ENCODE data around the gene YIPF2.
"Not testable (repeated sequence)": the region's sequence is repeated elsewhere in the genome, so short reads cannot be mapped to it uniquely, and the experiment has no call there.

Gene YIPF2

DNA sequence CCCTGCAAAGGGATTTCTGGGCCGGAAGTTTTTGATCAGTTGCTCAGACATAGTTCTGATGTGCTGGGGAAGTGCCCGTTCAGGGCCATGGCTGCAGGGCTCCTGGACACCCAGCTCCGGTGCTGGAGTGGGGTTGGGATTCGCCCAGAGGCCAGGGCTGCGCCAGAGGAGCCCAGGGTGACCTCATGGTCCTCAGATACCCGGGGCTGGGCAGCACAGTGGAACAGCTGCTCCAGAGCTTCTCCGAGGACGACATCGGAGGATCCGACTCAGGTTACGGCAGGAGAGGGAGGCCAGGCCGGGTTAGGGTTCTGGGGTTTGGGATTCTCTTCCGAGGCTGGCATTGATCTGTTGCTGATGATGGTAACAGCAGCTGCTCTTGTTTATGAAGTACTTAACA is 36.2 kb downstream of the YIPF2 start:
- no peak overlapping the region for H3K4me3 Mint-ChIP-seq
- no peak for DNase-seq (ENCODE audit: low spot score in 2 of 2)
- H3K4me1 Mint-ChIP-seq = peaks cover 14% of the 10 kb centered on the region
- H3K27me3 Mint-ChIP-seq = no peaks in the 10 kb centered on the region
- H3K27ac Mint-ChIP-seq (ENCODE audit: low read depth) = no peak overlapping the region
- no peaks in the 10 kb centered on the region for H3K9me3 Mint-ChIP-seq
- peaks cover 1% of the 10 kb centered on the region for H3K36me3 Mint-ChIP-seq (ENCODE audit: insufficient read depth)
- no peak for ATAC-seq (replicated peaks; ENCODE audit: extremely low read depth, poor library complexity, severe bottlenecking)

DNA sequence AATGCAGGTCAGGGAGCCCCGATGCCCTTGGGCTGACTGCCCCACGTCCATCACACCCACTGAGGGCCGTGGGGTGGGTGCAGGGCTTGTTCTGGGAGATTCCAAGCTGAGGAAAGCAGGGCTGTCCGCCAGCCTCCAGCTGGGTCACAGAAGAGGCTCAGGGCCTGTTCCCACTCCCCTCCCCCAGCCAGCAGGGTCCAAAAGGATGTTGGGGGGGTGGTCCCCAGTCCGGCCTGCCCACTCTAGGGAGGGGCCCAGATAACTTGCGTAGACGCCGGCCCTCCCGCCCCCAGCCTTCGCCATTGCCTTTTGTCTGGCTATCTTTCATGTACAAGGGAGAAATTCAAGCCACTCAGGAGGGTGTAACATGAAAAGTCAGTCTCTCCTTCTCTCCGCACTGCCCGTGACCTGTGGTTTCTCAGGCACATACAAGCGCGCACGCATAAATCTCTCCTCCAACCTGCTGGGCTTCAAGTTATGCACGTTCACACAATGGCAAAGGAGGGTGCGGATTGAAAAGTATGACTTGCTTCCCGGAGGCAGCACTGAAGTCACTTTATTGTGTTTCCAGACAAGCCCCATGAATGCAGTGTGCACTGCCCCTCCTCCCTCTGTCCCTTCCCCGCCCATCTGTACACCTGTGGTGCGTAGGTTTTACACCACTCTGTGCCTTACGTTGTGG is 36.9 kb downstream of the YIPF2 start:
- Mint-ChIP-seq H3K27ac (ENCODE audit: low read depth) (no peak overlapping the region), H3K4me1 (peaks cover 8% of the 10 kb centered on the region), H3K4me3 (no peak overlapping the region), H3K27me3 (no peaks in the 10 kb centered on the region), H3K36me3 (ENCODE audit: insufficient read depth) (peaks cover 3% of the 10 kb centered on the region), H3K9me3 (no peaks in the 10 kb centered on the region)
- DNase-seq (ENCODE audit: low spot score in 2 of 2) (no peak), ATAC-seq (replicated peaks; ENCODE audit: extremely low read depth, poor library complexity, severe bottlenecking) (no peak)

DNA sequence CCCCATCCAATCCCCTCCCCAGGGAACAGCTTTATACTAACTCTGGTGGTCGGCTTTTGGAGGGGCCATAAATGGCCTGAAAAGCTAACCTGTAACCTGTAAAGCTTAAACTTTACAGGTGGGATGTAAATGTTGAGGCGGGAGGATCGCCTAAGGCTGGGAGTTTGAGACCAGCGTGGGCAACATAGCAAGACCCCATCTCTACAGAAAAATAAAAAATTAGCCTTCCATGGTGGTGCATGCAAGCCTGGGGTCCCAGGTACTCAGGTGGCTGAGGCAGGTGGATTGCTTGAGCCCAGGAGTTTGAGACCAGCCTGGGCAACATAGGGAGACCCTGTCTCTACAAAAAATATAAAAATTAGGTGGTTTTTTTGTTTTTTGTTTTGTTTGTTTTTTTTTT is 38.6 kb downstream of the YIPF2 start:
- Mint-ChIP-seq H3K27ac (ENCODE audit: low read depth) (no peak overlapping the region), H3K4me1 (peaks cover 5% of the 10 kb centered on the region), H3K4me3 (no peak overlapping the region), H3K27me3 (no peaks in the 10 kb centered on the region), H3K36me3 (ENCODE audit: insufficient read depth) (peaks cover 3% of the 10 kb centered on the region), H3K9me3 (no peaks in the 10 kb centered on the region)
- DNase-seq (ENCODE audit: low spot score in 2 of 2) (no peak), ATAC-seq (replicated peaks; ENCODE audit: extremely low read depth, poor library complexity, severe bottlenecking) (no peak)

DNA sequence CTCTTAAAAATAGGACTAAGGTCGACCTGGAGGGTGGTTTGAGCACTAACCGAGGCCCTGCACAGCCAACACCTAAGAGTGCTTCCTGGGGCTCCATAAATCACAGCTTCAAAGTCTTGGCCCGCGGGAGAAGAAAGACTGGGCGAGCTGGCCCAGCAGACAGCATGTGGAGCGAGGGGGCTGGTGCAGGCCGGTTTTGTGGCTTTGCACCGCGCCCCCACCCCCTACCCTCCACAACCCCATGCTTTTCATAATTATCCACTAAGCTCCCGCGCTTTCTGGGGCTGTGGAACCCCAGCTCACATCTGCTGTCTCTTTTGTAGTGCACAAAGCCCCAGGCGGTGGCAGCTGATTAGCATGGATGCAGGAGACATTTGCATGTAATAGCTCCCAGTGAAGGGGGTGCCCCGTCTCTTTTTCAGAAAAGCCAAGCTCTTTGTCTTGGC is 40.0 kb downstream of the YIPF2 start:
- Mint-ChIP-seq H3K36me3 (ENCODE audit: insufficient read depth) (peaks cover 3% of the 10 kb centered on the region), H3K27me3 (no peaks in the 10 kb centered on the region), H3K4me1 (peaks cover 5% of the 10 kb centered on the region), H3K9me3 (no peaks in the 10 kb centered on the region), H3K4me3 (no peak overlapping the region), H3K27ac (ENCODE audit: low read depth) (no peak overlapping the region)
- DNase-seq (ENCODE audit: low spot score in 2 of 2) = no peak
- ATAC-seq (replicated peaks; ENCODE audit: extremely low read depth, poor library complexity, severe bottlenecking) = no peak

DNA sequence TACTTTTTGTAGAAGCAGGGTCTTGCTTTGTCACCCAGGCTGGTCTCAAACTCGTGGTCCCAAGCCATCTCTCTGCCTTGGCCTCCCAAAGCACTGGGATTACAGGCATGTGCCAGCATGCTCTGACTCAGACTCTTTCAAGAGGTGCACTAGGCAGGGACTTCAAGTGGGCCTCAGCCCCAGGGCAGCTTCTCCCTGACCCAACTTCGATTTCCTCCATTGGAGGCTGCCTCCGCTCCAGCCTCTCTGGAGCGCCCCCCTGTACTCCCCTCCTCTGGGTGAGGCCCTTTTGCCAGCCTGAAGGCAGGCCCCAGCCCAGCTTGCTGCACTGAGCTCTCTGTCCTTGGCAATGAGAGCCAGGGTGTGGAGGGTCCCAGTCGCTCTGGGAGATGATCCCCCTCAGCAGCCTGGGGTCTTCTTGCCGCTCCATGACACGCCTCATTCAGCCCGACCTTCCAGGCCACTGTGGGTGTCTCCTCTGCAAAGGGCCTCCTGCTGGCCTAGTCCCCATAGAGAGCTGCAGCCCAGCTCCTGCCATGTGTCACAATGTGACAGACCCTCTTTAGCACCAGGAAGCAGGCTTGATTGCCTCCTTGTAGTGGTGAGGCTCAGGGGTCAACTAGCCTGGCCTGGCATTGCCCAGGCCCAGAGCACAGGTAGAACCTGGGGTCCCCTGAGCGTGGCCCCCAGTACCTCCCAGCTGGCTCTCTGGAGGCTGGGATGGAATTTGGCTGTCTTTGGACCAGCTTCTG is 40.6 kb downstream of the YIPF2 start:
- Mint-ChIP-seq H3K27me3 (no peaks in the 10 kb centered on the region), H3K9me3 (no peaks in the 10 kb centered on the region), H3K27ac (ENCODE audit: low read depth) (no peak overlapping the region), H3K4me1 (peaks cover 5% of the 10 kb centered on the region), H3K36me3 (ENCODE audit: insufficient read depth) (peaks cover 3% of the 10 kb centered on the region), H3K4me3 (no peak overlapping the region)
- ATAC-seq (replicated peaks; ENCODE audit: extremely low read depth, poor library complexity, severe bottlenecking) (no peak), DNase-seq (ENCODE audit: low spot score in 2 of 2) (no peak)

DNA sequence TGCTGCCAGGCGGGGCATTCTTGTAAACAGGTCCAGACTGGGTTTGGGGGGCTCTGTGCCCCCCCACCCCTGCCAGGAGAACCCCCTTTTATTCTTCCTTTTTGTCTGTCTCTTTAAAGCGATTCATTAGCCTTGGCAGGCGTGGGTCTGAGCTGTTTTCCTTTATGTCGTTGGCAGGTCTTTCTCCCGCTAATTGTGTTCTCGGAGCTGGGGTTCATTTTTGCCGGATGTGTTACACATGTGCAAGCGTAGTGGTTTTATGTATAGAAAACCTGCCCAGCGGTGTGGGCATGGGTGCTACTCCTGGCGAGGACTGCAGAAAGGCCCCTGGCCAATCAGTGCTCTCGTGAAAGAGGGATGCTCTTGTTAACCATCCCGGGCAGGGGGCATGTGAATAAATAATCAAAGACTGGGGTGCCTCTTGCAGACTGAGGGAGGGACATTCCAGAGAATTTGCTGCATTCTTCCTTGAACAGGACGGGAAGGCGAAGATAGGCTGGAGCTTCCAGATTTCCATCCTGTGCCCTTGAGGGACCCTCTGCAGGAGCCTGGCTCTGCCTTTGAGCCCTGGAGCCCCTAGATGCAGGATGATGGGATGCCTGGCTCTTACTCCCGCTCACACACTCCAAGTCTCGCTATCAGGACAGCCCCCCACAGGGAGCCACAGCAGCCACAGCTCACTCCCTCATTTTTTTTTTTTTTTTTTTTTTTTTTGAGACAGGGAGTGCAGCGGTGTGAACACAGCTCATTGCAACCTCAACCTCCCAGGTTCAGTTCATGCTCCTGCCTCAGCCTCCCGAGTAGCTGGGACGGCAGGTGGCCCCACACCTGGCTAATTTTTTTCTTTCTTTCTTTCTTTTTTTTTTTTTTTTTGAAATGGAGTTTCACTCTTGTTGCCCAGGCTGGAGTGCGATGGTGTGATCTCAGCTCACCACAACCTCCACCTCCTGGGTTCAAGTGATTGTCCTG is 43.0 kb downstream of the YIPF2 start:
- peaks cover 5% of the 10 kb centered on the region for H3K36me3 Mint-ChIP-seq (ENCODE audit: insufficient read depth)
- ATAC-seq (replicated peaks; ENCODE audit: extremely low read depth, poor library complexity, severe bottlenecking) (no peak), DNase-seq (ENCODE audit: low spot score in 2 of 2) (no peak)
- H3K9me3 Mint-ChIP-seq = no peaks in the 10 kb centered on the region
- H3K4me3 Mint-ChIP-seq = no peak overlapping the region
- H3K4me1 Mint-ChIP-seq = peaks cover 5% of the 10 kb centered on the region
- H3K27me3 Mint-ChIP-seq = no peaks in the 10 kb centered on the region
- no peak overlapping the region for H3K27ac Mint-ChIP-seq (ENCODE audit: low read depth)

DNA sequence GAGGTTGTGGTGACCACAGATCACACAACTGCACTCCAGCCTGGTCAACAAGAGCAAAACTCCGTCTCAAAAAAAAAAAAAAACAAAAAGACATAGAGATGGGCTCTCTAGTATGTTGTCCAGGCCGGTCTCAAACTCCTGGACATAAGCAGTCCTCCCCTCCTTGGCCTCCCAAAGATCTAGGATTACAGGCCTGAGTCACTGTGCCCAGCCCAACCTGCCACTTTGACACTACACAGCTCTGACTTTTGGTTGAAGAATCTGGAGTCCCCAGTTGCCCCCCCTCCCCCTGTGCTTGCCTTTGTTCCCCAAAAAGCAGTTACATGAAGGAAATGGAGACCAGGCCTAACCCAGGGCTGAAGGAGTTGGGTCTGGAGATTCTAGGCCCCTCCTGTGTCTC is 44.2 kb downstream of the YIPF2 start:
- no peaks in the 10 kb centered on the region for H3K27me3 Mint-ChIP-seq
- H3K36me3 Mint-ChIP-seq (ENCODE audit: insufficient read depth) = peaks cover 5% of the 10 kb centered on the region
- no peaks in the 10 kb centered on the region for H3K9me3 Mint-ChIP-seq
- DNase-seq (ENCODE audit: low spot score in 2 of 2) (no peak), ATAC-seq (replicated peaks; ENCODE audit: extremely low read depth, poor library complexity, severe bottlenecking) (no peak)
- H3K4me3 Mint-ChIP-seq = no peak overlapping the region
- H3K4me1 Mint-ChIP-seq = peaks cover 7% of the 10 kb centered on the region
- no peak overlapping the region for H3K27ac Mint-ChIP-seq (ENCODE audit: low read depth)

DNA sequence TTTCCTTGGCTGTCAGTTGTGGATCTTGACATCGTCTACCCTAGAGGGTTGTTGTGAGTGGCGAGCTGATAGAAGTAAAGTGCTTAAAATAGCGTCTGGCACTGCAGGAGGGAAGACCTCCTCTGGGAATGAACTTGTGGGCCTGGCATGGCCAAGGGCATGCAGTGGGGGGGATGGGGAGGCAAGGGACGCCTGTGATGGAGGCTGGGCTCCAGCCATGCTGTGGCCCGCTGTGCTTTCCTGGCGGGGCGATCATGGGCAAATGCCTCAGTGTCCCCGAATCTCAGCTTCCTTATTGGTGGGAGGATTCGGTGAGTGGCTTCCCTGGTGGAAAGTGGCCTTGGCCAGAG is 46.4 kb downstream of the YIPF2 start:
- Mint-ChIP-seq H3K4me1 (peaks cover 15% of the 10 kb centered on the region), H3K27me3 (no peaks in the 10 kb centered on the region), H3K36me3 (ENCODE audit: insufficient read depth) (peaks cover 4% of the 10 kb centered on the region), H3K27ac (ENCODE audit: low read depth) (no peak overlapping the region), H3K9me3 (no peaks in the 10 kb centered on the region), H3K4me3 (no peak overlapping the region)
- ATAC-seq (replicated peaks; ENCODE audit: extremely low read depth, poor library complexity, severe bottlenecking) (no peak), DNase-seq (ENCODE audit: low spot score in 2 of 2) (no peak)

DNA sequence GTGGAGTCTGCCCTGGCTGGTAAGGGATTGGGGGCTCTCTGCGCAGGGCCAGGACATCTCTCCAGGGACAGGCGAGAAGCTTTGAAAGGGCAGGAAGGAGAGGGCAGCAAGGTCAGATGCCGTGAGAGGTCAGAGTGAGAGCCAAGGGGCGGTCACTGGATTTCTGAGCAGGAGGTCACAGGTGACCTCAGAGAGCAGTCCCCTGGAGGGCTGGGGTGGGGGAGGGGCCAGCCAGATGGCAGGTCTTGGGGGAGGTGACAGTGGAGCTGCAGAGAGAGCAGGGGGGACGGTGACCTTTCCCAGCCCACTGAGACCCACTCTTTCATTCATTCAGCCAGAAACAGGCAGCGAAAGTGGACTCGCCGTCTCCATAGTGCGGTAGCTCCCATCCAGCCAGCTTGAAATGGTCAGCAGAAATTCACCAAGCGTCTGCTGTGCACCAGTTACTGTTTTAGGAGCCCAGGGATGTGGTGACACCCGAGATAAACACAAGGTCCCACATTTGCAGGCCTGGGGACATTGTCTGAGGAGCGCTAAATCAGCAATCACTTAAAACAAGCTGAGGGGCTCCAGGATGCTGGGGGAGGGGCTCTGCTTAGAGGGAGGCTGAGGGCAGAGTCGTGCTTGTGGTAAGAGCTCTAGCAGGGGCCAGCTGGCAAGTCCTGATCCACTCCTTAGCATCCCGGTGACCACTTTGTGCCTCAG is 46.9 kb downstream of the YIPF2 start:
- Mint-ChIP-seq H3K9me3 (no peaks in the 10 kb centered on the region), H3K4me1 (peaks cover 20% of the 10 kb centered on the region), H3K4me3 (no peak overlapping the region), H3K27ac (ENCODE audit: low read depth) (no peak overlapping the region), H3K27me3 (no peaks in the 10 kb centered on the region), H3K36me3 (ENCODE audit: insufficient read depth) (peaks cover 3% of the 10 kb centered on the region)
- no peak for ATAC-seq (replicated peaks; ENCODE audit: extremely low read depth, poor library complexity, severe bottlenecking)
- no peak for DNase-seq (ENCODE audit: low spot score in 2 of 2)

DNA sequence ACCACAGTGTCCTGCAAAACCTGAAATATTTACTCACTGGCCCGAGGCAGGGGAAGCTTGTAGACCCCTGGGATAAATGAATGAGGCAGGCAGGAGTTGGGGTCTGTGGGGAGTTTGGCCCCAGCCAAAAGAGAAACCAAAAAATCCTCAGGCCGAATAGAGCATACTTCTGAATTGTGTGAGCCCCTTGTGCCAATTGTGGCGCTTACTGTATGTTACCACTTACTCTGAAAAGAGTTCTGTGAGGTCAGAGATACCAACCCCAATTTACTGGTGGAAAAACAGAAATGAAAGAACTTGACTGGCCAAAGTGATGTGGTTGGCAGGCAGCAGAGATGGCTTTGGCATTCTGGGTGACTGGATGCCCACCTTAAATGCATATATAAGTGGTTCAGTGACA is 50.2 kb downstream of the YIPF2 start:
- no peak overlapping the region for H3K4me3 Mint-ChIP-seq
- H3K36me3 Mint-ChIP-seq (ENCODE audit: insufficient read depth) = peaks cover 7% of the 10 kb centered on the region
- DNase-seq (ENCODE audit: low spot score in 2 of 2) = no peak
- H3K27ac Mint-ChIP-seq (ENCODE audit: low read depth) = no peak overlapping the region
- no peak for ATAC-seq (replicated peaks; ENCODE audit: extremely low read depth, poor library complexity, severe bottlenecking)
- H3K9me3 Mint-ChIP-seq = no peaks in the 10 kb centered on the region
- H3K27me3 Mint-ChIP-seq = no peaks in the 10 kb centered on the region
- H3K4me1 Mint-ChIP-seq = peaks cover 22% of the 10 kb centered on the region

DNA sequence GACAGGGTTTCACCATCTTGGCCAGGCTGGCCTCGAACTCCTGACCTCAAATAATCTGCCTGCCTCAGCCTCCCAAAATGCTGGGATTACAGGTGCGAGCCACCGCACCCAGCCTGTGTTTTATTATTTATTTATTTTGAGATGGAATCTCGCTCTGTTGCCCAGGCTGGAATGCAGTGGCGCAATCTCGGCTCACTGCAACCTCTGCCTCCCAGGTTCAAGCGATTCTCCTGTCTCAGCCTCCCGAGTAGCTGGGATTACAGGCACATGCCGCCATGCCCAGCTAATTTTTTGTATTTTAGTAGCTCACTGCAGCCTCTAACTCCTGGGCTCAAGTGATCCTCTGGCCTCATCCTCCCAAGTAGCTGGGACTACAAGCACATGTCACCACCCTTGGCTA is 50.8 kb downstream of the YIPF2 start:
- not testable (repeated sequence) for H3K4me3 Mint-ChIP-seq; ATAC-seq (replicated peaks; ENCODE audit: extremely low read depth, poor library complexity, severe bottlenecking); H3K27me3 Mint-ChIP-seq; DNase-seq (ENCODE audit: low spot score in 2 of 2); H3K9me3 Mint-ChIP-seq; H3K36me3 Mint-ChIP-seq (ENCODE audit: insufficient read depth); H3K27ac Mint-ChIP-seq (ENCODE audit: low read depth)
- H3K4me1 Mint-ChIP-seq = peaks cover 26% of the 10 kb centered on the region
